DLD1 (cell line): ENCODE results near the gene SMLR1.

Experiments used
- in situ Hi-C: cut with HindIII; loops from 2 replicates; pipeline ENCODE4 v1.10.0; 2017; ENCODE audit warnings: low sequenced_read_pairs

The SMLR1 gene

DNA sequence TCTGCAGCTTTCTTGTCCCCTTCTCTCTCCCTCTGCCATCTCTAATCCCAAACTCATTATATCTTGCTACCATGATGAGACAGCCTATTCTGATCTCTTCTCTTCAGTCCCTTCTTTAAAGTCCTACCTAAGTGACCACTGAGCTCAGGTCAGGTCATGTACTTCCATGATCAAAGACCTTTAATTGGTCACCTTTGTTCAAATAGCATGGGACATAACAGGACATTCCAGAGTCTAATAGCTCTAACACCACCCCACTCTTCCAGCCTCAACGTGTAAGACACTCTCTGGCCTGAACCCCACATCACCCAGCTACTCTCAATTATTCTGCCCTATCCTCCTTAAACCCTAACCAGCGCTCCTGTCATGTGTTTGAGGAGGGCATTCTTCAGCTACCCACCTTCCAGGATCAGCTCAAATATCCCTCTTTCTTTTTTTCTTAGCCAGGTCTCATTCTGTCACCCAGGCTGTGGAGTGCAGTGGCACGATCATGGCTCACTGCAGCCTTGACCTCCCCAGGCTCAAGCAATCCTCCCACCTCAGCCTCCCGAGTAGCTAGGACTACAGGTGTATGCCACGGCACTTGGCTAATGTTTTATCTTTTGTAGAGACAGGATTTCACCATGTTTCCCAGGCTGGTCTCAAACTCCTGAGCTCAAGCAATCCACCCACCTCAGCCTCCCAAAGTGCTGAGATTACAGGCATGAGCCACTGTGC, 2.1 kb upstream of the SMLR1 start:
- in situ Hi-C loops = no loop called here

- in situ Hi-C loops = no loop called here
These were observed 1.3 kb upstream of the SMLR1 start for GRCh38 chr6:130825772-130826441.

DNA sequence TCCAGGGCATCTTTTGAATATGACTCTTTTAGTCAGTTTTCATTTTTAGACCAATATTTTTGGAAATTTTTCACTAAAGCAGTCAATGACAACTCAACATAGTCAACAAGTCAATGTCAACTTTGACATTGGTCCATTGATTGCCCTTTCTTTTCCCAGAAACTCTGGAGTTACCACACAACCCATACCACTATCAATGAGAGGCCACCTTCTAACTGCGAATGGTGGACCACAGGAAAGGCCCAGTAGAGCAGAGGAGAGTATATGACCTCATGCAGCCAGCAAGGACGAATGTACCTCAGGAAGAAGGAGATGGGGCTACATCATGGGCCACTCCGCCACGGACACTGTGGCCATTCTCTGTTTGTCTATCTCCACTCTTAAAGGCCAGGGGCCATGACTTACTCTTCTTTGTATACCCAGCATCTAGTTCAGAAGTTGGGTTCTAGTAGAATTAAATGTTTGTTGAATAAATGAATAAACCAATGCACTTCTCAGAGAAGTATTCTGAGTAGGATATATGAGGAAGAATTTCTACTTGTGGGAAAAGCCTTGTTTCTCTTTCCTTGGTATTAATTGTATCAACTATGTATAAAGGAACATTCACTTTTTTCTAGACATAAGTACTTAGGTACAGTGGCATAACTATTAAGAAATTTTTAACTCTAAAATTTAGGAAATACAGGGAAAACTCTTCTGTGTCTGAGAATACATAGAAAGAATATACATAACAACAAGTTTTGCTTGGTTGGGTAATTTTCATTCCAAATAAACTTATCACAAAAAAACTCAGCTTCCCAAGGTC, 562 bp upstream of the SMLR1 start:
- in situ Hi-C loops = no loop called here

GRCh38 chr6:130829333-130829910, 2.2 kb downstream of the SMLR1 start:
- in situ Hi-C loops = no loop called here

DNA sequence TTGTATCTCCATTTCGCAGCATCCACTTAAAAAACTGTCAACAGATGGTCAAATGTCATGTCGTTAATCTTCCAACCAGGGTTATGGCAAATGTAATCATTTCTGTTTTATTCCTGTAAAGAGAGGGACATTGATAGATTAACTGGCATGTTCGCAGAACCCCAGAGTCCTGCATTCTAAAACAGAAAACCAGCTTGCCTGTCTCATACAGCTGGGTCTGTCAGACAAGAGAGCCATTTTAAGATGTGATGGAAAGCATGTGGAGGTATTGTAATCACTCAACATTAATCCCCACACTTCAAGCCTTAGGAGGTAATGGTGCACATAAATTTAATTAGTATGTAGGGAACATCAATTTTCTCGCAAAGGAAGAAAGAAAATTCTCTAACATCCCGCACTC, 4.4 kb downstream of the SMLR1 start:
- in situ Hi-C loops = no loop called here

DNA sequence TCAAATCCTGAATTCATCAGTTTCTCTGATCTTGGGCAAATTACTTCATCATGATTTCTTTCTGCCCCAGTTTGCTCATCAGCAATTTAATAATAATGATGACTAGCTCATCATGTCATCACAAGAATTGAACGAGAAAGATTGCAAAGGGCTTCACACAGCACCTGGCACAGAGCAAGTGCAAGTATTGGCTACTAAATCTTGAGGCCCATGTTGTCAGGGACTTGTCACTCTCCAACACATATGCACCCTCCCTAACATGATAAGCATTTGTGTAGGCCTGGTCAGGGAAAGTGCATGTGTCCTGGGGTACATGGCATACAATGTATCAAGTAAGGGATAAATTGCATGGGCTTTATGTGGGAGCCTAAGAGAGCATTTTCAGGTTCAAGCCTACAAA, 6.4 kb downstream of the SMLR1 start:
- in situ Hi-C loops = no loop called here

GRCh38 chr6:130834482-130835251, 7.5 kb downstream of the SMLR1 start:
- in situ Hi-C loops = no loop called here

GRCh38 chr6:130836055-130836640, 8.9 kb downstream of the SMLR1 start:
- in situ Hi-C loops = no loop called here

GRCh38 chr6:130837067-130837466, 9.9 kb downstream of the SMLR1 start:
- in situ Hi-C loops = no loop called here

- in situ Hi-C loops = no loop called here
These were observed 11.1 kb downstream of the SMLR1 start for GRCh38 chr6:130838250-130838860.

- in situ Hi-C loops = no loop called here
These were observed 11.7 kb downstream of the SMLR1 start for GRCh38 chr6:130838951-130839350.

DNA sequence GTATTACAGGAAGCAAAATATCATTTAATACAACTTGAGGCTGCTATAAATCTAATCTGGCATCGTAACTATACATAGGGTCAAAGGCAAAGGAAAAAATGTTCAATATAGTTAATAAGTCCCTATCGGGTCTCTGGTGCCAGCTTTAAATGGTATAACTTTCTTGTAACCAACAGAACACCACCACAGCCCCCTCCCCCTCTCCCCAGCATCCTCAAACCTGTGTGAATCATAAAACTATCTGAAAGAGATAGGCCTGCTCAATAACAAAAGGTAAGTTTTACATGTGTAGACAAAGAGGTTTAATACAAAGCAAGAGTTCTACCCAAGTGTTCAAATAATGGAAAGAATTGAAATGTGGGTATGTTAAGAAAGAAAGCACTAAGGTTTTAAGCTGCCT, 12.2 kb downstream of the SMLR1 start:
- in situ Hi-C loops = no loop called here

DNA sequence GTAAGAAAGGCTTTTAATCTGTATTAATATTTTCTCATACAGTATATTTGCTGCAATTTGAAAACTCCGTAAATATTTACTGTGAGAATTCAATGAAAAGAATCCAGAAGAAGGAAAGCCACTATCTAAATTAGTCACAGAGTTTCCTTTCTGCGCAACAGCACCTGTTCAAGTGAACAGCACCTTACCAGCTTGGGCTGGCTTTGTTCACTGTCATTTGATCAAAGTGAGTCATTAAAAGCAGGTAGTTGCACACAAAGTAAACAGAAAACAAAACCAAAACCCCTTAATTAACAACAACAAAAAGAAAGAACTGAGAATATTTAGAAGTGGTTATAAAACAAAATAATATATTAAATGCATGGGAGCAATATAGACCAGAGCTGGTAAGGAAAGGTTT, 12.8 kb downstream of the SMLR1 start:
- in situ Hi-C loops = no loop called here

DNA sequence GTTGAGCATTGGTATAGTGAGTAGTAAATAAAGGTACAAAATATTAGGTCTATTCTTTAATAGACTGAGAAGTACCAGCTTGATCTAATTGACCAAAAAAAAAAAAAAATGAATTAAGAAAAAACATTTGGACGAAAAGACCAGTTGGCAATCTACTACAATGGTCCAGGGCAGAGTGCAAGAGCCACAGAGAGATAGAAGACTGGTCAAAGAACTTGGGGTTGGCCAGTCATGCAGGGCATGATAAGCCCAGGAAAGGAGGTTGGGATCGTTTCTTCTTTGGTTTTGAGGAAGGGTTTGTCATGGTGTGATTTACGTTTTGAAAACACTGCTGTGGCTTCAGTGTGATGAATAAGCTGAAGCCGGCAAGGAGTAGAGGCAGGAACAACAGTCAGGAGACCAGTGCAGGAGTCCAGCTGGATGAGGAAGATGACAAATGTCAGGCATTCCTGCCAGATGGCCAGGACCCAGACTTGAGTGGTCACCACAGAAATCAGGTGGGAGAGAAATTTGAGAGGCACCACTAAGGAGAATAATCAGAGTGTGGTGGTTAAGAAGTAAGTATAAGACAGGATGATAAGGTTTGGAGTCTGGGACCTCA, 14.0 kb downstream of the SMLR1 start:
- in situ Hi-C loops = no loop called here

GRCh38 chr6:130843575-130844320, 16.5 kb downstream of the SMLR1 start:
- in situ Hi-C loops = no loop called here

GRCh38 chr6:130846501-130846900, 19.3 kb downstream of the SMLR1 start:
- in situ Hi-C loops = no loop called here

DNA sequence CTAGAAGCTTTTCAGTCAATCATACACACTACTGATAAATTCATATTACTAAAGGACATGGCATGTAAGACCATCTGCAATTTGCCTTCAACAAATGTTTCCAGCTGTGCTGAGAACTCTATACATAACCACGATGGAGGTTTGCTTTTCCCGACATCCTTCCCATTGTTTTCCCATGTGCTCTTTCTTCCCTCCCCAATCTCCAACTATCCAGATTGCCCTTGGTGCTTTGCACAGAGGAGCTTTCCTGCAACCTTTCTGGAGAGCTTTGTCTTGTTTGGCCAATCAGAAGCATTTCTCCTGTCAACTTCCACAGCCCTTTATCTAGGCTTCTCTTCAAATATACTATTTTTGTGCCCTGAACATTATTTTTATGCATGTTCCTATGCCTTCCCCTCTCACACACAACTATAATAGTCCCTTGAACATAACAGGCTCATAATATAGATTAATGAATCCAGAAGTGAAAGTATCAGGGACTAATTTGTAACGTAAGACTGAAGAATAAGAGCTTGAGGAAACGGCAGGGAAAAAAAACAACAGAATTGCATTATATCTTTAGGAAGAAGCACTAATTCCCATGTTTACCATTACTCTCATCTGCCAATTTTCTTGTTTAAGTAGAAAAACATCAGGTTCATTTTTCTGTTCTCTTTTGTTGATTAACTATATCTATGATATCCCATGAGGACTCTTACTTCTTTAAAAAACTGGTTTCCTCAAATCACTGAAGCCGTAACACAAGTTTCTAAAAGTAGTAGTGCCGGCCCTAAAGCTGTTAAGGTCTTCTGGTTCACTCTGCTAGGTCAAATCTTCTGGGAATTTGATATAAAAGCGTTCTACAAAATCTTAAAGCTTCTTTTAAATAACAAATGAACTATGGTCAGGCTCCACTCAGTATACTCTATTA, 20.1 kb downstream of the SMLR1 start:
- in situ Hi-C loops = no loop called here

GRCh38 chr6:130848945-130849344, 21.7 kb downstream of the SMLR1 start:
- in situ Hi-C loops = no loop called here
